Progenitor cell of endocrine pancreas (in vitro differentiated cells): ENCODE measurements around the gene TARS1. TPM values are rescaled to one million over a fixed set of nuclear protein-coding genes. Genes with fewer than 3 reads are reported as not detected.

ENCODE experiments used
- DNase-seq: peaks from one replicate; pipeline ENCODE4 v3.0.0; 2021; ENCODE audit warnings: low spot score; ENCODE audit not compliant: unreplicated experiment
- H3K27ac Mint-ChIP-seq: 2 replicates; pipeline ENCODE4 v1.8.0; 2021; ENCODE audit warnings: mild to moderate bottlenecking, moderate library complexity, mixed read lengths
- H3K27me3 Mint-ChIP-seq: 2 replicates; pipeline ENCODE4 v1.8.0; 2021; ENCODE audit warnings: mixed read lengths
- H3K36me3 Mint-ChIP-seq: 2 replicates; pipeline ENCODE4 v1.8.0; 2022; ENCODE audit warnings: mixed read lengths; ENCODE audit not compliant: insufficient read depth
- H3K4me1 Mint-ChIP-seq: 2 replicates; pipeline ENCODE4 v1.8.0; 2021; ENCODE audit warnings: low read depth, mixed read lengths
- H3K4me3 Mint-ChIP-seq: 2 replicates; pipeline ENCODE4 v1.8.0; 2021; ENCODE audit warnings: low read depth, mild to moderate bottlenecking, moderate library complexity, mixed read lengths
- H3K9me3 Mint-ChIP-seq: 2 replicates; pipeline ENCODE4 v1.8.0; 2021; ENCODE audit warnings: low read depth, mixed read lengths
- total RNA-seq: library from RNA; stranded (reverse); gene quantifications from 2 replicates; pipeline ENCODE4 v1.2.1, GENCODE V29; 2021
- TF ChIP-seq, protein P1 (sequence below): fragments of 200-600 bp; sonication (generic); IDR thresholded peaks from one replicate; pipeline ENCODE4 v1.5.0; 2021; ENCODE audit warnings: antibody characterized with exemption, mild to moderate bottlenecking; ENCODE audit not compliant: unreplicated experiment

The TARS1 gene
- total RNA-seq, 1 donor from 2014 or later = 168 TPM

- TF ChIP-seq, protein P1, sequence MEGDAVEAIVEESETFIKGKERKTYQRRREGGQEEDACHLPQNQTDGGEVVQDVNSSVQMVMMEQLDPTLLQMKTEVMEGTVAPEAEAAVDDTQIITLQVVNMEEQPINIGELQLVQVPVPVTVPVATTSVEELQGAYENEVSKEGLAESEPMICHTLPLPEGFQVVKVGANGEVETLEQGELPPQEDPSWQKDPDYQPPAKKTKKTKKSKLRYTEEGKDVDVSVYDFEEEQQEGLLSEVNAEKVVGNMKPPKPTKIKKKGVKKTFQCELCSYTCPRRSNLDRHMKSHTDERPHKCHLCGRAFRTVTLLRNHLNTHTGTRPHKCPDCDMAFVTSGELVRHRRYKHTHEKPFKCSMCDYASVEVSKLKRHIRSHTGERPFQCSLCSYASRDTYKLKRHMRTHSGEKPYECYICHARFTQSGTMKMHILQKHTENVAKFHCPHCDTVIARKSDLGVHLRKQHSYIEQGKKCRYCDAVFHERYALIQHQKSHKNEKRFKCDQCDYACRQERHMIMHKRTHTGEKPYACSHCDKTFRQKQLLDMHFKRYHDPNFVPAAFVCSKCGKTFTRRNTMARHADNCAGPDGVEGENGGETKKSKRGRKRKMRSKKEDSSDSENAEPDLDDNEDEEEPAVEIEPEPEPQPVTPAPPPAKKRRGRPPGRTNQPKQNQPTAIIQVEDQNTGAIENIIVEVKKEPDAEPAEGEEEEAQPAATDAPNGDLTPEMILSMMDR = no peak
- Mint-ChIP-seq H3K36me3 (peaks cover 7% of the 10 kb centered on the region), H3K4me1 (peaks cover 12% of the 10 kb centered on the region), H3K9me3 (no peaks in the 10 kb centered on the region), H3K27me3 (no peaks in the 10 kb centered on the region), H3K27ac (no peak overlapping the region), H3K4me3 (no peak overlapping the region)
- DNase-seq = no peak
Measured at GRCh38 chr5:33482335-33482734, 41.6 kb downstream of the TARS1 start.

- no peaks in the 10 kb centered on the region for H3K27me3 Mint-ChIP-seq
- no peak overlapping the region for H3K27ac Mint-ChIP-seq
- TF ChIP-seq, protein P1 = no peak
- peaks cover 1% of the 10 kb centered on the region for H3K36me3 Mint-ChIP-seq
- H3K4me3 Mint-ChIP-seq = no peak overlapping the region
- H3K9me3 Mint-ChIP-seq = peaks cover 3% of the 10 kb centered on the region
- peaks cover 12% of the 10 kb centered on the region for H3K4me1 Mint-ChIP-seq
- no peak for DNase-seq
Measured at GRCh38 chr5:33487236-33487635, 46.5 kb downstream of the TARS1 start.

DNA sequence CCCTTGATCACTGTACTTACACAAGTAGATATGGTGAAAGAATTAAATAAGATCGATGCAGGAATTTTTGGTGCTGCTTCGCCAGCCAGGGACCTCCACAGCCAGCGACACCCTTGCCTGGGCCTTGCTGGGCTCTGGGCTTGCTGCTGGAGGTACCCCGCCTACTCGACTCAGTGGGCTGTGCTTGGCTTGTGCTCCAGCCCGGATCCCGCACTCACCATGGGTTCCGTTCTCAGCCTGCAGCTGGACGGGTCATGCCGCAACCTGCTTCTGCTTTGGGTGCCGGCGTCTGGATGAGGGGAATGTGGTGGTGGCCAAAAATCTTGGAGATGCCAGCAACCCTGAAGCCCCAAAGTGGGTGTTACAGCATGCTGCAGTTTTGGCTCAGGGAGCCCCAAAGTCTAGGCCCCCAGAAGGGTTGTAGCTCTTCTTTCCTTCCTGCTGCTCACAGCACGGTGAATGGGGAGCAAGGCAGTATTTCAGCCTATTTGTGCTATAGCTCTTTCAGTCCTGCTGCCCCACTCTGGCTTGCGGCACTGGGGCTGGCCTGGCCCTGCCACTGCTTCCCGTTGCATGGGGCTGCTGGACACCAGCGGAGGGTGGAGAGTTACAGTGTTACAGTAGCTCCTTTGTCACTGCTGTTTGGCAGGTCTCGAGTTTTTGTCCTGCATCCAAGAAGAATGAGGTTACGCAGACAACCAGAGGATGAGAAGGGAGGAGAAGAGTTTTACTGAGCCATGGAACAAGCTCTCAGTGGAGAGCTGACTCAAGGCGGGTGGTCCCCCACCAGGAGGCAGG lies 48.0 kb downstream of the TARS1 start:
- DNase-seq = no peak
- H3K9me3 Mint-ChIP-seq = peaks cover 3% of the 10 kb centered on the region
- H3K4me1 Mint-ChIP-seq = peaks cover 9% of the 10 kb centered on the region
- no peak overlapping the region for H3K4me3 Mint-ChIP-seq
- no peaks in the 10 kb centered on the region for H3K36me3 Mint-ChIP-seq
- H3K27ac Mint-ChIP-seq = no peak overlapping the region
- no peaks in the 10 kb centered on the region for H3K27me3 Mint-ChIP-seq
- TF ChIP-seq, protein P1 = no peak

- no peak overlapping the region for H3K4me3 Mint-ChIP-seq
- peaks cover 8% of the 10 kb centered on the region for H3K4me1 Mint-ChIP-seq
- no peak overlapping the region for H3K27ac Mint-ChIP-seq
- no peaks in the 10 kb centered on the region for H3K36me3 Mint-ChIP-seq
- no peaks in the 10 kb centered on the region for H3K27me3 Mint-ChIP-seq
- TF ChIP-seq, protein P1 = no peak
- DNase-seq = no peak
- H3K9me3 Mint-ChIP-seq = peaks cover 3% of the 10 kb centered on the region
Measured at GRCh38 chr5:33489481-33490067, 48.8 kb downstream of the TARS1 start.

- Mint-ChIP-seq H3K36me3 (no peaks in the 10 kb centered on the region), H3K27ac (no peak overlapping the region), H3K27me3 (no peaks in the 10 kb centered on the region), H3K4me1 (peaks cover 6% of the 10 kb centered on the region), H3K9me3 (peaks cover 3% of the 10 kb centered on the region), H3K4me3 (no peak overlapping the region)
- no peak for DNase-seq
- TF ChIP-seq, protein P1 = no peak
Measured at GRCh38 chr5:33490071-33490665, 49.4 kb downstream of the TARS1 start.
